Mesendoderm (in vitro differentiated cells): ENCODE measurements around the gene CHSY1.

Source experiments
- DNase-seq: peaks from one replicate; pipeline ENCODE4 v3.0.0; 2013
- H2AK5ac ChIP-seq: 2 replicates; pipeline ENCODE4 v1.6.1; 2013; ENCODE audit warnings: low read length, inconsistent platforms
- H2BK120ac ChIP-seq: 2 replicates; pipeline ENCODE4 v1.6.1; 2013; ENCODE audit warnings: low read depth, mild to moderate bottlenecking, low read length, moderate library complexity, mixed read lengths
- H2BK15ac ChIP-seq: replicated peaks from 2 replicates; pipeline ENCODE4 v1.6.1; 2013; ENCODE audit warnings: low read depth, mild to moderate bottlenecking, moderate library complexity
- H2BK5ac ChIP-seq: 2 replicates; pipeline ENCODE4 v1.6.1; 2013; ENCODE audit warnings: low read length, inconsistent platforms
- H3K18ac ChIP-seq: 2 replicates; pipeline ENCODE4 v1.6.1; 2013; ENCODE audit warnings: mild to moderate bottlenecking, low read length, mixed read lengths
- H3K23ac ChIP-seq: one replicate; pipeline ENCODE4 v1.6.1; 2013; ENCODE audit warnings: low read length
- H3K27ac ChIP-seq: 2 replicates; pipeline ENCODE4 v1.5.1; 2013; ENCODE audit warnings: low read depth, mild to moderate bottlenecking, inconsistent platforms, low read length, moderate library complexity
- H3K27me3 ChIP-seq: 2 replicates; pipeline ENCODE4 v1.6.1; 2013; ENCODE audit warnings: low read length, control low read depth, mild to moderate bottlenecking, inconsistent platforms; ENCODE audit not compliant: insufficient read depth, poor library complexity
- H3K36me3 ChIP-seq: 2 replicates; pipeline ENCODE4 v1.6.1; 2013; ENCODE audit warnings: low read length, inconsistent platforms; ENCODE audit not compliant: control insufficient read depth, insufficient read depth
- H3K4ac ChIP-seq: one replicate; pipeline ENCODE4 v1.6.1; 2013; ENCODE audit warnings: low read depth, mild to moderate bottlenecking, low read length, moderate library complexity
- H3K4me1 ChIP-seq: 2 replicates; pipeline ENCODE4 v1.6.1; 2013; ENCODE audit warnings: low read depth, low read length, inconsistent platforms; ENCODE audit not compliant: control insufficient read depth
- H3K4me2 ChIP-seq: 2 replicates; pipeline ENCODE4 v1.6.1; 2013; ENCODE audit warnings: low read length
- H3K4me3 ChIP-seq: 2 replicates; pipeline ENCODE4 v1.5.1; 2013; ENCODE audit warnings: mild to moderate bottlenecking, low read length
- H3K56ac ChIP-seq: one replicate; pipeline ENCODE4 v1.6.1; 2013; ENCODE audit warnings: low read length
- H3K79me1 ChIP-seq: 2 replicates; pipeline ENCODE4 v1.6.1; 2013; ENCODE audit warnings: low read length, inconsistent platforms
- H3K79me2 ChIP-seq: 2 replicates; pipeline ENCODE4 v1.6.1; 2013; ENCODE audit warnings: mild to moderate bottlenecking, low read length; ENCODE audit not compliant: control insufficient read depth, insufficient read depth
- H3K9ac ChIP-seq: 2 replicates; pipeline ENCODE4 v1.6.1; 2013; ENCODE audit warnings: low read length, inconsistent platforms
- H4K5ac ChIP-seq: one replicate; pipeline ENCODE4 v1.6.1; 2013; ENCODE audit warnings: low read length
- H4K8ac ChIP-seq: one replicate; pipeline ENCODE4 v1.6.1; 2013; ENCODE audit warnings: low read depth, mild to moderate bottlenecking, control low read depth, low read length, moderate library complexity
- whole genome bisulfite sequencing: extraction: QIAGEN DNeasy Blood & Tissue Kit; methylation state at CpG from one replicate; pipeline ENCODE4 v1.1.7; 2013; ENCODE audit warnings: low lambda C conversion rate, missing lambda C conversion rate; ENCODE audit not compliant: insufficient coverage; ENCODE audit errors: extremely low coverage; 5-methylcytosine and 5-hydroxymethylcytosine counted together

Gene CHSY1

DNA sequence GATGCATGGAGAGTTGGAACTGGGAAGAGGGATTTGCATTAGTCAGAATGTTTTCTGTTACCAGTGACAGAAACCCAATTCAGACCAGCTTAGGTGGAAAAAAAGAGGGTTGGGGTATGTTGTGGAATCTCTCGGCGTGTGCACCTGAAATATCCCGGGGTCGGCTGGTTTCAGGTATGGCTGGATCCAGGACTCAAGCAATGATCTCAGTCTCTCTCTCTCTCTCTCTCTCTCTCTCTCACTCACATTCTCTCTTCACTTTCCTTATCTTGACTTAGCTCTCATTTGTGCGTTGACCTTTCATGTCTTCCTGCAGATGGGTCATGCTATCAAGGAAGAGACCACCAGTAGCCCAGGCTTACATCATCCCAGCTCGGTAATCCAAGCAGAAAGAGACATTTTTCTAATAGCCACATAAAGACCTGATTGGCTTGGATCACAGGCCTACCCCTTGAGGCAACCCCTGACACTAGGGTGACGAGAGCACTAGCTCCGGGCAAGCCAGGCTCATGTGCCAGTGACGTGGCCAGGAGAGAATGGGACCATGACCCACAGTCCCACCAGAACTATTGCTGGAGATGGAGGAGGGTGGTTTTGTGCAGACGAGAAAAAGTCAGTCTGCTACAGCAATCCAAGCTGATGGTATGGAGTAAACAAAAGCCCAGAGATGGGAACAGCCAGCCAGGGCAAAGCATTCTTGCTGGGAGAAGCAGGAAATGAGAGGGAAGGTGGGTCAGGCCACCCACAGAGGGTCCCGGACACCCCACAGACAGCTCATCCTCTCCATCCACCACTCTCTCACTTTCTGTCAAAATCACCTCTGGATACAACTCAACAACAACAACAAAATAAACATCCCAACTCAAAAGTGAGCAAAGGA is 91.7 kb downstream of the CHSY1 start:
- Histone ChIP-seq H3K56ac (no peak overlapping the region), H3K27ac (no peak overlapping the region)
- no CpG with 5 or more reads among the region's 11 CpGs for WGBS

GRCh38 chr15:101159096-101159935 is 92.5 kb downstream of the CHSY1 start:
- H3K27me3 ChIP-seq: no peaks in the 10 kb centered on the region
- H3K23ac ChIP-seq: no peak overlapping the region
- no peak overlapping the region for H3K4me2 ChIP-seq
- no peak overlapping the region for H3K9ac ChIP-seq
- H2AK5ac ChIP-seq: no peak overlapping the region
- no peak overlapping the region for H3K18ac ChIP-seq
- H3K79me2 ChIP-seq: no peaks in the 10 kb centered on the region
- WGBS: no CpG with 5 or more reads among the region's 15 CpGs
- no peaks in the 10 kb centered on the region for H3K79me1 ChIP-seq
- no peak overlapping the region for H3K27ac ChIP-seq
- H3K4me3 ChIP-seq: no peak overlapping the region
- DNase-seq: no peak
- no peaks in the 10 kb centered on the region for H3K36me3 ChIP-seq
- H4K5ac ChIP-seq: no peak overlapping the region
- no peaks in the 10 kb centered on the region for H3K4me1 ChIP-seq
- no peak overlapping the region for H2BK120ac ChIP-seq
- no peak overlapping the region for H4K8ac ChIP-seq
- H2BK15ac ChIP-seq: no peak overlapping the region
- no peak overlapping the region for H2BK5ac ChIP-seq
- H3K4ac ChIP-seq: no peak overlapping the region
- no peak overlapping the region for H3K56ac ChIP-seq

More for the DNA sequence above, 91.7 kb downstream of the CHSY1 start:
- no peak for DNase-seq
- no peak overlapping the region for H3K18ac ChIP-seq
- no peak overlapping the region for H4K5ac ChIP-seq
- no peaks in the 10 kb centered on the region for H3K4me1 ChIP-seq
- H3K36me3 ChIP-seq: no peaks in the 10 kb centered on the region
- no peak overlapping the region for H3K4ac ChIP-seq
- H2AK5ac ChIP-seq: no peak overlapping the region
- H3K27me3 ChIP-seq: no peaks in the 10 kb centered on the region
- no peaks in the 10 kb centered on the region for H3K79me2 ChIP-seq
- no peak overlapping the region for H2BK120ac ChIP-seq
- no peak overlapping the region for H2BK5ac ChIP-seq
- H3K79me1 ChIP-seq: no peaks in the 10 kb centered on the region
- no peak overlapping the region for H2BK15ac ChIP-seq
- H4K8ac ChIP-seq: no peak overlapping the region
- H3K4me2 ChIP-seq: no peak overlapping the region
- no peak overlapping the region for H3K23ac ChIP-seq
- no peak overlapping the region for H3K9ac ChIP-seq
- no peak overlapping the region for H3K4me3 ChIP-seq

DNA sequence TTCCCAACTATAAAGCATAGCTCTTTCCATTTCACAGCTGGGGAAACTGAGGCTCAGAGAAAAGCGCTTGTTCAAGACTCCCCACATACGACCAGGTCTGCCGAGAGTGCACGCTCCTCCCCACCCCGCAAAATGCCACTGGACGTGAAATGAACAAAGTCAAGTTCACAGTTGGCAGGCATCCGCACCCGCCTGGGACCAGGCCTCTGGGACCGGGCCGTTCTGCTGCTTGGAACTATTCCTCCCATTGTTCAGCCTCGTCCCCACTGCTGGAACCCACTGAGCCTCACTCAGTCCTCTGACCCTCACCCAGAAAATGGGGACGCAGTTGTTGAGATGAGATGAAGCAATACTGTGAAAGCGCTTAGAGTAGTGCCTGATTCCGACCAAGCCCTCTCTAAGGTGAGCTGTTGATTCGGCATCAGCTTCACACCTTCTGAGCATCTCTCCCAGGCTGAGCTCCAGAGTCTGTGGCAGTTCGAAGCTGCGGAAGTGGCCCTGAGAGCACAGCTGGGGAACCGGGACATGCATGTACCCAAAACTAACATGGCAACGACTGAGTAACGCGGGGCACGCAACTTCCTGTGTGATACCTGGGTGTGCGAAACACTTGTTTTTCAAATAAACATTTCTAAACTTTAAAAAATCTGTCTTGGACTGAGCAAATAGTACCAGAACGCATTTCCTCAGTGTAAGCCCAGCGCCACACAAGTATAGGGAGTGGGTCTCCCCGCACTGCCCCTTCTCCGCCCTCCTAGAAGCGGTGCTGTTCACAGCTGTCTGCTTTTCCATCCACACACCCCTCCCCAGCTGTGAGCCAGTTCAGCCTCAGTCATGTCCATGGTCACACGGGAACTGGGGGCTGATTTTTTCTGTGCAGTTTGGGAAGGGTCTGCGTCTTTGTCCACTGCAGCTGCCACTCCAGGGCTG is 93.4 kb downstream of the CHSY1 start:
- H2AK5ac ChIP-seq: no peak overlapping the region
- H3K27ac ChIP-seq: no peak overlapping the region
- no peaks in the 10 kb centered on the region for H3K4me1 ChIP-seq
- no peak overlapping the region for H3K4me3 ChIP-seq
- H3K9ac ChIP-seq: no peak overlapping the region
- no peak overlapping the region for H3K4me2 ChIP-seq
- no peak for DNase-seq
- no peak overlapping the region for H3K56ac ChIP-seq
- no peak overlapping the region for H3K23ac ChIP-seq
- no peak overlapping the region for H2BK15ac ChIP-seq
- H3K79me2 ChIP-seq: no peaks in the 10 kb centered on the region
- H2BK5ac ChIP-seq: no peak overlapping the region
- no peaks in the 10 kb centered on the region for H3K27me3 ChIP-seq
- no peak overlapping the region for H3K18ac ChIP-seq
- no peak overlapping the region for H4K8ac ChIP-seq
- H3K79me1 ChIP-seq: no peaks in the 10 kb centered on the region
- H3K36me3 ChIP-seq: no peaks in the 10 kb centered on the region
- WGBS: no CpG with 5 or more reads among the region's 30 CpGs
- H3K4ac ChIP-seq: no peak overlapping the region
- no peak overlapping the region for H4K5ac ChIP-seq
- no peak overlapping the region for H2BK120ac ChIP-seq

GRCh38 chr15:101157721-101158120 is 94.1 kb downstream of the CHSY1 start:
- H4K5ac ChIP-seq: no peak overlapping the region
- no peak overlapping the region for H3K4ac ChIP-seq
- no peak overlapping the region for H3K9ac ChIP-seq
- H3K79me1 ChIP-seq: no peaks in the 10 kb centered on the region
- no CpG with 5 or more reads among the region's 6 CpGs for WGBS
- no peak for DNase-seq
- no peak overlapping the region for H3K4me3 ChIP-seq
- H3K27ac ChIP-seq: no peak overlapping the region
- H3K18ac ChIP-seq: no peak overlapping the region
- no peak overlapping the region for H2BK120ac ChIP-seq
- H3K27me3 ChIP-seq: no peaks in the 10 kb centered on the region
- no peak overlapping the region for H3K56ac ChIP-seq
- H3K23ac ChIP-seq: no peak overlapping the region
- H3K36me3 ChIP-seq: no peaks in the 10 kb centered on the region
- H2AK5ac ChIP-seq: no peak overlapping the region
- no peak overlapping the region for H2BK5ac ChIP-seq
- H3K79me2 ChIP-seq: no peaks in the 10 kb centered on the region
- no peak overlapping the region for H2BK15ac ChIP-seq
- no peaks in the 10 kb centered on the region for H3K4me1 ChIP-seq
- no peak overlapping the region for H4K8ac ChIP-seq
- no peak overlapping the region for H3K4me2 ChIP-seq

DNA sequence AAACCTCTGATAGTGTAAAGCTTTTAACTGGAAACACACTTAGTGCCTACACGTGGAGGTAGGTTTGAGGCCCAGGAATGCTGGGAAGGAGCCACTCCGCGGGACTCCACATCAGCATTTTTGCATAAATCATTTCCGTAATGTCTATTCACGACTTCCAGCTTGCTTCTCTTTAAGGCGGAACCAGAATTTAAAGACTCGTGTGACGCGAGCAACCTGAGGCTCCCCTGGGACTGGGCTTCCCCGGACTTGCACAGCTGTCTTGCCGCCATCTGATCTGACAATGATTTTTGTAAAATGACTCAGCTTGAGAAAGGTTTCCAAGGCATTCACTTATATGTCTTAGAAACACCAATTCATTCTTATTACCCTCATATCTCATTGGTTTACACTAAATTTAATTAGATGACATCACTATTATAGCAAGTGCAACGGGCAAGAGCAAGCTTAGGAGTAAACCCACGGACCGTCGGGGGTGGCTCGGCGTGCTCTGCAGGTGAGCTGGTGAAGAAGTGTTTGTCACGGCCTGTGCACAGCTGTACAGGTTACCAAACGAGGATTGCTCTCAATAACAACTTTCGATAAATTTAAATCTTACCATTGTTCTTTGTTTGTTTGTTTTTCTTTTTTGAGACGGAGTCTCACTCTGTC is 95.2 kb downstream of the CHSY1 start:
- H2AK5ac ChIP-seq: no peak overlapping the region
- H2BK15ac ChIP-seq: no peak overlapping the region
- no CpG with 5 or more reads among the region's 21 CpGs for WGBS
- H3K4me2 ChIP-seq: no peak overlapping the region
- no peak overlapping the region for H3K23ac ChIP-seq
- H3K18ac ChIP-seq: no peak overlapping the region
- no peaks in the 10 kb centered on the region for H3K36me3 ChIP-seq
- no peaks in the 10 kb centered on the region for H3K79me1 ChIP-seq
- no peak overlapping the region for H3K4me3 ChIP-seq
- no peak overlapping the region for H4K8ac ChIP-seq
- no peaks in the 10 kb centered on the region for H3K79me2 ChIP-seq
- no peak overlapping the region for H3K4ac ChIP-seq
- no peaks in the 10 kb centered on the region for H3K27me3 ChIP-seq
- no peak overlapping the region for H4K5ac ChIP-seq
- DNase-seq: no peak
- H2BK120ac ChIP-seq: no peak overlapping the region
- H3K9ac ChIP-seq: no peak overlapping the region
- H3K56ac ChIP-seq: no peak overlapping the region
- no peak overlapping the region for H3K27ac ChIP-seq
- H3K4me1 ChIP-seq: no peaks in the 10 kb centered on the region
- no peak overlapping the region for H2BK5ac ChIP-seq
